Ishikawa (cell line): Measurements from ENCODE around the gene CLSTN1.

Source experiments
- CEBPB ChIP-seq: IDR thresholded peaks from 2 replicates; pipeline ENCODE4 v1.6.1; 2012
- CREB1 ChIP-seq: IDR thresholded peaks from 2 replicates; pipeline ENCODE4 v1.6.1; 2012; ENCODE audit warnings: low read depth
- EGR1 ChIP-seq: IDR thresholded peaks from 2 replicates; pipeline ENCODE4 v1.6.1; 2012
- EP300 ChIP-seq: IDR thresholded peaks from 2 replicates; pipeline ENCODE4 v1.6.1; 2012; ENCODE audit warnings: borderline replicate concordance
- MAX ChIP-seq: IDR thresholded peaks from 2 replicates; pipeline ENCODE4 v1.6.1; 2012
- NFIC ChIP-seq: IDR thresholded peaks from 2 replicates; pipeline ENCODE4 v1.6.1; 2012
- RAD21 ChIP-seq: IDR thresholded peaks from 2 replicates; pipeline ENCODE4 v1.6.1; 2012; ENCODE audit warnings: low read depth
- REST ChIP-seq: IDR thresholded peaks from 2 replicates; pipeline ENCODE4 v1.6.1; 2012; ENCODE audit warnings: low read depth, mild to moderate bottlenecking
- TAF1 ChIP-seq: IDR thresholded peaks from 2 replicates; pipeline ENCODE4 v1.6.1; 2012; ENCODE audit warnings: low read depth, mild to moderate bottlenecking
- TCF12 ChIP-seq: IDR thresholded peaks from 2 replicates; pipeline ENCODE4 v1.6.1; 2012; ENCODE audit warnings: low read depth
- TEAD4 ChIP-seq: IDR thresholded peaks from 2 replicates; pipeline ENCODE4 v1.6.1; 2012
- USF1 ChIP-seq: IDR thresholded peaks from 2 replicates; pipeline ENCODE4 v1.6.1; 2012
- YY1 ChIP-seq: IDR thresholded peaks from 2 replicates; pipeline ENCODE4 v1.6.1; 2012; ENCODE audit warnings: low read depth
- ZBTB7A ChIP-seq: IDR thresholded peaks from 2 replicates; pipeline ENCODE4 v1.6.1; 2012; ENCODE audit warnings: low read depth

Gene CLSTN1

GRCh38 chr1:9826087-9826486 lies 2.3 kb upstream of the CLSTN1 start:
- no peak for TF ChIP-seq TCF12
- no peak for TF ChIP-seq EP300
- no peak for TF ChIP-seq USF1
- TF ChIP-seq YY1 = no peak
- TF ChIP-seq MAX = no peak
- no peak for TF ChIP-seq TAF1
- no peak for TF ChIP-seq ZBTB7A
- no peak for TF ChIP-seq CEBPB
- no peak for TF ChIP-seq RAD21

- TF ChIP-seq MAX (peak; percentile 36; the same call in 1 of the 2 replicates), NFIC (peak; percentile 71), CREB1 (no peak), EP300 (0 out of 2 replicates have a peak, but pooled peaks have one; percentile 31), RAD21 (peak; percentile 8; the same call in 1 of the 2 replicates), REST (no peak), TCF12 (peak; percentile 67), TEAD4 (no peak)
These were observed 1.6 kb upstream of the CLSTN1 start for GRCh38 chr1:9825093-9826074.

GRCh38 chr1:9824702-9825089 lies 931 bp upstream of the CLSTN1 start:
- TF ChIP-seq YY1 (no peak), RAD21 (no peak), TAF1 (no peak), MAX (no peak)

GRCh38 chr1:9823693-9823942 lies 147 bp downstream of the CLSTN1 start:
- no peak for TF ChIP-seq EGR1
- TF ChIP-seq MAX = no peak
- TF ChIP-seq RAD21 = no peak
- no peak for TF ChIP-seq REST
- no peak for TF ChIP-seq TEAD4
- no peak for TF ChIP-seq TCF12

GRCh38 chr1:9822897-9823692 lies 670 bp downstream of the CLSTN1 start:
- TF ChIP-seq USF1 (no peak), ZBTB7A (no peak), REST (no peak), EGR1 (no peak), CEBPB (no peak)
